GM18907 (cell line): Measurements from ENCODE around the gene CEMP1.

Source experiments
- ATAC-seq: cut with Tn5 transposase; IDR thresholded peaks from one replicate; pipeline ENCODE4 v1.9.1; 2021; ENCODE audit warnings: mild to moderate bottlenecking, moderate library complexity; ENCODE audit not compliant: unreplicated experiment

The CEMP1 gene

GRCh38 chr16:2487903-2488531 is 43.2 kb downstream of the CEMP1 start:
- no peak for ATAC-seq

GRCh38 chr16:2487517-2487842 is 43.7 kb downstream of the CEMP1 start:
- no peak for ATAC-seq

GRCh38 chr16:2486645-2487516 is 44.3 kb downstream of the CEMP1 start:
- ATAC-seq: peak; percentile 61

GRCh38 chr16:2485811-2486507 is 45.2 kb downstream of the CEMP1 start:
- no peak for ATAC-seq

GRCh38 chr16:2484898-2485508 is 46.2 kb downstream of the CEMP1 start:
- no peak for ATAC-seq

- no peak for ATAC-seq
These were observed 47.0 kb downstream of the CEMP1 start for GRCh38 chr16:2483939-2484897.

- no peak for ATAC-seq
These were observed 48.3 kb downstream of the CEMP1 start for GRCh38 chr16:2482708-2483534.

- no peak for ATAC-seq
These were observed 49.0 kb downstream of the CEMP1 start for GRCh38 chr16:2482249-2482648.

- no peak for ATAC-seq
These were observed 49.5 kb downstream of the CEMP1 start for GRCh38 chr16:2481676-2482075.

GRCh38 chr16:2480948-2481347 is 50.3 kb downstream of the CEMP1 start:
- ATAC-seq: no peak
